Prostate gland (tissue), 2 donors: ENCODE data around the gene ZNRF3. TPM values are rescaled to one million over a fixed set of nuclear protein-coding genes. Genes with fewer than 3 reads are reported as not detected.
"Not testable (repeated sequence)": the region's sequence is repeated elsewhere in the genome, so short reads cannot be mapped to it uniquely, and the experiment has no call there.

ENCODE experiments used
- DNase-seq: peaks from one replicate; pipeline ENCODE4 v3.0.0-alpha.2; 2019; ENCODE audit warnings: low spot score
- H3K27ac ChIP-seq, 2 donors: fragments of 200-600 bp; sonication (generic); 2 replicates each; pipeline ENCODE4 v1.5.1; 2017 to 2019
- H3K27me3 ChIP-seq: fragments of 200-600 bp; sonication (generic); replicated peaks from 2 replicates; pipeline ENCODE4 v1.5.1; 2019; ENCODE audit not compliant: insufficient read depth
- H3K36me3 ChIP-seq, 2 donors: fragments of 200-600 bp; sonication (generic); 1 replicate in 1 of 2; 2 replicates in 1 of 2; pipeline versions ENCODE4 v1.5.1 to v1.8.1; 2017 to 2019
- H3K4me1 ChIP-seq: fragments of 200-600 bp; sonication (generic); replicated peaks from 2 replicates; pipeline ENCODE4 v1.5.1; 2019
- H3K4me3 ChIP-seq, 2 donors: fragments of 200-600 bp; sonication (generic); 2 replicates each; pipeline ENCODE4 v1.5.1; 2017 to 2019
- H3K9me3 ChIP-seq: fragments of 200-600 bp; sonication (generic); 2 replicates; pipeline ENCODE4 v1.5.1; 2017
- CTCF ChIP-seq, 4 experiments: fragments of 200-600 bp in 2 of 4; fragments of 450-650 bp in 2 of 4; sonication (generic) in 2 of 4; IDR thresholded peaks; 1 replicate in 3 of 4; 2 replicates in 1 of 4; pipeline ENCODE4 v1.5.1; 2016 to 2019; ENCODE audit warnings: antibody characterized with exemption in 4 of 4, mild to moderate bottlenecking in 2 of 4, moderate library complexity in 2 of 4
- POLR2A ChIP-seq: fragments of 450-650 bp; IDR thresholded peaks from one replicate; pipeline ENCODE4 v1.6.1; 2016; ENCODE audit warnings: antibody characterized with exemption, mild to moderate bottlenecking
- POLR2AphosphoS5 ChIP-seq: sonication (generic); formaldehyde crosslinking; IDR thresholded peaks from one replicate; pipeline ENCODE4 v1.6.1; 2017; ENCODE audit warnings: antibody characterized with exemption
- WGBS: methylation state at CpG from one replicate; pipeline ENCODE4 v1.1.5; 2018; 5-methylcytosine and 5-hydroxymethylcytosine counted together
- intact Hi-C: fragments of 100-400 bp; cut with DNase I; formaldehyde crosslinking; loops from one replicate; pipeline ENCODE4 v1.14.2; 2022
- total RNA-seq, 2 donors: library from RNA; depleted of rRNA; stranded (reverse); fragments of >200 nt; gene quantifications; one replicate each; pipeline ENCODE4 v1.1.0, GENCODE V29; 2016

ZNRF3 gene
- total RNA-seq, 2 donors from 2014 or later, result 38.5 to 46.1 TPM

GRCh38 chr22:28906312-28906711 lies 22.9 kb downstream of the ZNRF3 start:
- TF ChIP-seq CTCF (IDR thresholded peaks at IDR 0.05) (no peak), POLR2A (no peak), POLR2AphosphoS5 (no peak)
- peaks cover 20% of the 10 kb centered on the region for H3K4me1 ChIP-seq
- WGBS, result 69% methylated on average over 2 of the region's 2 CpGs

GRCh38 chr22:28907311-28908008 lies 24.1 kb downstream of the ZNRF3 start:
- no peak for DNase-seq
- peak overlapping the region in 1 of 2 donors; percentile 26 for H3K27ac ChIP-seq
- no peaks in the 10 kb centered on the region for H3K27me3 ChIP-seq
- no peaks in the 10 kb centered on the region for H3K36me3 ChIP-seq
- no peaks in the 10 kb centered on the region for H3K9me3 ChIP-seq
- 83% methylated on average over 5 of the region's 5 CpGs for WGBS
- H3K4me3 ChIP-seq, result no peak overlapping the region
- intact Hi-C loops, result no loop called here
- no peak for TF ChIP-seq POLR2AphosphoS5
- TF ChIP-seq POLR2A, result no peak
- no peak for TF ChIP-seq CTCF (IDR thresholded peaks at IDR 0.05)
- peaks cover 29% of the 10 kb centered on the region for H3K4me1 ChIP-seq

More at GRCh38 chr22:28906312-28906711, 22.9 kb downstream of the ZNRF3 start:
- Histone ChIP-seq H3K4me3 (no peak overlapping the region), H3K9me3 (no peaks in the 10 kb centered on the region), H3K27me3 (no peaks in the 10 kb centered on the region), H3K36me3 (no peaks in the 10 kb centered on the region), H3K27ac (peak overlapping the region; percentile 75 to 79)
- intact Hi-C loops, result no loop called here
- no peak for DNase-seq

GRCh38 chr22:28908810-28909209 lies 25.4 kb downstream of the ZNRF3 start:
- peaks cover 28% of the 10 kb centered on the region for H3K4me1 ChIP-seq
- H3K27me3 ChIP-seq, H3K9me3 ChIP-seq, intact Hi-C loops, DNase-seq, H3K4me3 ChIP-seq, H3K36me3 ChIP-seq, H3K27ac ChIP-seq: not testable (repeated sequence)
- WGBS, result 78% methylated on average over 10 of the region's 10 CpGs

GRCh38 chr22:28909375-28909774 lies 26.0 kb downstream of the ZNRF3 start:
- Histone ChIP-seq H3K27me3 (no peaks in the 10 kb centered on the region), H3K4me3 (no peak overlapping the region), H3K36me3 (no peaks in the 10 kb centered on the region), H3K27ac (no peak overlapping the region), H3K4me1 (peaks cover 28% of the 10 kb centered on the region), H3K9me3 (no peaks in the 10 kb centered on the region)
- 84% methylated on average over 5 of the region's 5 CpGs for WGBS
- DNase-seq, result no peak
- intact Hi-C loops, result no loop called here
- TF ChIP-seq POLR2A (no peak), POLR2AphosphoS5 (no peak), CTCF (IDR thresholded peaks at IDR 0.05) (no peak)

GRCh38 chr22:28910569-28911303 lies 27.4 kb downstream of the ZNRF3 start:
- Histone ChIP-seq H3K27ac (peak overlapping the region; percentile 50 to 55), H3K27me3 (no peaks in the 10 kb centered on the region), H3K9me3 (no peaks in the 10 kb centered on the region), H3K4me3 (no peak overlapping the region), H3K4me1 (peaks cover 21% of the 10 kb centered on the region), H3K36me3 (no peaks in the 10 kb centered on the region)
- TF ChIP-seq POLR2AphosphoS5, result no peak
- TF ChIP-seq CTCF (IDR thresholded peaks at IDR 0.05), result no peak
- TF ChIP-seq POLR2A, result no peak
- intact Hi-C loops, result loop anchor here (5.0 kb wide), 1 partner anchor 42 kb away; no protein-coding TSS in a partner anchor
- WGBS, result 62% methylated on average over 3 of the region's 3 CpGs
- DNase-seq, result no peak
